IMR-90 (cell line): Measurements from ENCODE around the gene LRP5. TPM values are rescaled to one million over a fixed set of nuclear protein-coding genes. Genes with fewer than 3 reads are reported as not detected.

ENCODE experiments used
- ATAC-seq: fragments of 200-7000 bp; cut with Tn5 transposase; 2 replicates; pipeline ENCODE4 v1.9.1; 2020; ENCODE audit warnings: low read depth, mild to moderate bottlenecking, moderate library complexity
- BruUV-seq: library from RNA; stranded (reverse); fragments of 400-500 nt; replicated peaks from 2 replicates; lab custom pipeline; 2021; lab: Mats Ljungman, UMichigan
- CTCF ChIA-PET: fragments of 300-600 bp; formaldehyde crosslinking; extraction: SDS; loops from one replicate; lab custom pipeline; 2021; ENCODE audit warnings: antibody characterized with exemption; lab: Yijun Ruan, JAX
- POLR2A ChIA-PET: fragments of 300-600 bp; sonication (Branson Sonifier 250); formaldehyde crosslinking; loops from one replicate; lab custom pipeline; 2022; ENCODE audit warnings: antibody characterized with exemption; ENCODE audit not compliant: unreplicated experiment; lab: Charles Lee
- DNase-seq: peaks from one replicate; pipeline ENCODE4 v3.0.0; 2013
- H2AFZ ChIP-seq: replicated peaks from 2 replicates; pipeline ENCODE3; 2013; ENCODE audit warnings: low read length, mild to moderate bottlenecking; ENCODE audit not compliant: poor library complexity
- H2AK5ac ChIP-seq: 2 replicates; pipeline ENCODE4 v1.6.1; 2013; ENCODE audit warnings: low read depth, low read length, inconsistent platforms
- H2AK9ac ChIP-seq: replicated peaks from 2 replicates; pipeline ENCODE3; 2013; ENCODE audit warnings: mild to moderate bottlenecking, low read depth, low read length, moderate library complexity; ENCODE audit not compliant: poor library complexity
- H2BK120ac ChIP-seq: 2 replicates; pipeline ENCODE4 v1.6.1; 2013; ENCODE audit warnings: low read depth, low read length, inconsistent platforms
- H2BK15ac ChIP-seq: 3 replicates; pipeline ENCODE4 v1.6.1; 2013; ENCODE audit warnings: low read depth, low read length, inconsistent platforms
- H2BK20ac ChIP-seq: 2 replicates; pipeline ENCODE4 v1.6.1; 2013; ENCODE audit warnings: low read depth, mild to moderate bottlenecking, inconsistent platforms, low read length, moderate library complexity
- H2BK5ac ChIP-seq: 2 replicates; pipeline ENCODE4 v1.6.1; 2013; ENCODE audit warnings: mild to moderate bottlenecking, low read depth, low read length, inconsistent platforms; ENCODE audit not compliant: poor library complexity, severe bottlenecking
- H3K14ac ChIP-seq: replicated peaks from 2 replicates; pipeline ENCODE4 v1.6.1; 2013; ENCODE audit warnings: low read depth, low read length, inconsistent platforms
- H3K18ac ChIP-seq: 2 replicates; pipeline ENCODE4 v1.6.1; 2013; ENCODE audit warnings: low read depth, low read length, control low read depth
- H3K23ac ChIP-seq: 2 replicates; pipeline ENCODE4 v1.6.1; 2013; ENCODE audit warnings: low read depth, low read length, inconsistent platforms
- H3K27ac ChIP-seq: 2 replicates; pipeline ENCODE4 v1.5.1; 2013; ENCODE audit warnings: mild to moderate bottlenecking, control low read depth, low read length; ENCODE audit not compliant: insufficient read depth
- H3K27me3 ChIP-seq: 2 replicates; pipeline ENCODE4 v1.6.1; 2013; ENCODE audit warnings: low read length; ENCODE audit not compliant: control insufficient read depth, insufficient read depth
- H3K36me3 ChIP-seq: 2 replicates; pipeline ENCODE4 v1.6.1; 2013; ENCODE audit warnings: low read length, mixed read lengths; ENCODE audit not compliant: control insufficient read depth, insufficient read depth
- H3K4ac ChIP-seq: 2 replicates; pipeline ENCODE4 v1.6.1; 2013; ENCODE audit warnings: low read depth, low read length, inconsistent platforms
- H3K4me1 ChIP-seq: 2 replicates; pipeline ENCODE4 v1.6.1; 2013; ENCODE audit warnings: low read length, mixed read lengths; ENCODE audit not compliant: control insufficient read depth, insufficient read depth
- H3K4me2 ChIP-seq: 2 replicates; pipeline ENCODE4 v1.6.1; 2013; ENCODE audit warnings: low read depth, mild to moderate bottlenecking, control low read depth, low read length, moderate library complexity
- H3K4me3 ChIP-seq: 2 replicates; pipeline ENCODE4 v1.5.1; 2013; ENCODE audit warnings: low read depth, mild to moderate bottlenecking, control low read depth, low read length, moderate library complexity; ENCODE audit not compliant: insufficient read depth
- H3K56ac ChIP-seq: 2 replicates; pipeline ENCODE4 v1.6.1; 2013; ENCODE audit warnings: low read length, inconsistent platforms; ENCODE audit not compliant: insufficient read depth; ENCODE audit errors: extremely low read depth
- H3K79me1 ChIP-seq, 2 experiments: 2 replicates each; pipeline ENCODE4 v1.6.1; 2013; ENCODE audit warnings: low read length in 2 of 2, inconsistent platforms in 1 of 2, low read depth in 1 of 2
- H3K9ac ChIP-seq: 2 replicates; pipeline ENCODE4 v1.6.1; 2013; ENCODE audit warnings: low read depth, low read length, control low read depth
- H3K9me1 ChIP-seq: 2 replicates; pipeline ENCODE4 v1.6.1; 2013; ENCODE audit warnings: low read length, inconsistent platforms; ENCODE audit not compliant: insufficient read depth
- H3K9me3 ChIP-seq: 2 replicates; pipeline ENCODE4 v1.6.1; 2013; ENCODE audit warnings: low read length; ENCODE audit not compliant: control insufficient read depth, insufficient read depth
- H4K20me1 ChIP-seq: 2 replicates; pipeline ENCODE4 v1.6.1; 2013; ENCODE audit warnings: low read length, inconsistent platforms; ENCODE audit not compliant: insufficient read depth
- H4K5ac ChIP-seq: 2 replicates; pipeline ENCODE4 v1.6.1; 2013; ENCODE audit warnings: mild to moderate bottlenecking, low read depth, low read length, control low read depth
- H4K8ac ChIP-seq, 2 experiments: 2 replicates each; pipeline ENCODE4 v1.6.1; 2013; ENCODE audit warnings: low read depth in 2 of 2, low read length in 2 of 2, control low read depth in 1 of 2, inconsistent platforms in 1 of 2
- H4K91ac ChIP-seq: 2 replicates; pipeline ENCODE4 v1.6.1; 2013; ENCODE audit warnings: low read depth, low read length, inconsistent platforms; ENCODE audit not compliant: insufficient read depth
- BHLHE40 ChIP-seq: fragments of 150-350 bp; IDR thresholded peaks from 2 replicates; pipeline ENCODE4 v1.6.1; 2016; ENCODE audit warnings: mild to moderate bottlenecking, low read depth, low read length
- RCOR1 ChIP-seq: IDR thresholded peaks from 2 replicates; pipeline ENCODE4 v1.6.1; 2012; ENCODE audit warnings: mild to moderate bottlenecking, low read length, improper control_type of control experiment; ENCODE audit not compliant: insufficient replicate concordance
- WGBS, 2 experiments: methylation state at CpG; one replicate each; pipeline versions ENCODE4 v1.1.5 to v1.1.7; 2013; ENCODE audit warnings: missing lambda C conversion rate in 2 of 2; ENCODE audit not compliant: insufficient read length in 1 of 2; ENCODE audit errors: extremely low coverage in 2 of 2; 5-methylcytosine and 5-hydroxymethylcytosine counted together
- dilution Hi-C: fragments of 300-500 bp; cut with HindIII; formaldehyde crosslinking; loops from one replicate; pipeline ENCODE4 v1.14.3; 2018; ENCODE audit warnings: low sequenced_read_pairs; ENCODE audit not compliant: unreplicated experiment
- in situ Hi-C: fragments of 300-500 bp; cut with MboI; formaldehyde crosslinking; loops from 3 replicates; pipeline ENCODE4 v1.14.3; 2019; ENCODE audit warnings: low sequenced_read_pairs, inconsistent platforms, mixed read lengths
- intact Hi-C: fragments of 100-400 bp; cut with micrococcal nuclease; formaldehyde crosslinking; loops from 2 replicates; pipeline ENCODE4 v1.10.0; 2022
- polyA plus RNA-seq, 3 experiments: library from polyadenylated mRNA; depleted of rRNA; stranded (reverse); fragments of >200 nt; gene quantifications; 2 replicates each; pipeline ENCODE4 v1.2.3, GENCODE V29; 2012; ENCODE audit warnings: low replicate concordance in 1 of 3
- total RNA-seq: library from RNA; depleted of rRNA; stranded (reverse); fragments of >200 nt; gene quantifications from 2 replicates; pipeline ENCODE4 v1.2.3, GENCODE V29; 2012

LRP5 gene
- total and polyA plus RNA-seq, 2 of the 4 experiments (the other 2 are of a cell fraction), result 10.4 to 15.0 TPM

DNA sequence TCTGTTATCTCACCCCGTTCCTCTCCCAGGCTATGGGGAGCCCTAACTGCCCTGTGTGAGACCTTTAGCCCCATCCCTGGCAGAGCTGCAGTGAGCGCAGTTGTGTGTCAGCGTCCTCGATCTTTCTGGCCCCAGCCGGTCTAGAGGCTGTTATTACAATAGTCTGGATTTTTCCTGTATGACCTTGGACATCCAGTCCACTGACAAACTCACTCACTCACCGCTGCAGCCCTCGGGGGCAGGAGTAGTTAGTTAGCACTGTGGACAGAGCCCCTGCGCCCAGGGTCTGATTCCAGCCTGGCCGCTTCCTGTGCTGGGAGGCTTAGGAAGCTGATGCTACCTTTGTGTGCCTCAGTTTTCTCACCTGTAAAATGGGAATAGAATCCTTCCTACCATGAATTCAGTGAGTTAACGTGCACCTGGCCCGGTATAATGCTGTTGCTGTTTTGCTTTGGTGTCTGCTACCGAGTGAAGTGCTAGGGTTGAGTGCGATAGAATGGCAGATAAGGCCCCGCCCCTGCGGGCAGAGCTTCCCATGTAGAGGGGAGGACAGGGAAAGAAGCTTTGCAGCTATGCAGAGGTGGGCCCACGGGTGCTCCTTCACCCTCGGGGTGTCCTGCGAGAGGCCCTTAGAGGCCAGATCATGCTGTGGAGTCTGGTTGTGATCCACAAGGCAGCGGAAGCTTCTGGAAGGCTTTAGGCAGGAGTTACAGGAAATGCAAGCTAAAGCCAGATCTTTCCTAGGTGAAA is 3.0 kb downstream of the LRP5 start:
- H3K27me3 ChIP-seq, result no peaks in the 10 kb centered on the region
- CTCF ChIA-PET, result interaction anchor here (0.7 kb wide), 1 partner anchor 68 kb away, joined by 3 read pairs; no protein-coding TSS in a partner anchor

More for the DNA sequence above, 3.0 kb downstream of the LRP5 start:
- in situ Hi-C loops (no loop called here), dilution Hi-C loops (no loop called here), intact Hi-C loops (loop anchor here (2.0 kb wide), 1 partner anchor 65 kb away; no protein-coding TSS in a partner anchor)
- ATAC-seq (peak; percentile 8), DNase-seq (peak; percentile 35)
- no peak overlapping the region; the same call in 1 of the 2 replicates for H2BK20ac ChIP-seq
- peak overlapping the region; percentile 86 for H3K4me2 ChIP-seq
- H3K14ac ChIP-seq, result peak overlapping the region; percentile 1; the same call in 1 of the 2 replicates
- peak overlapping the region; percentile 79 for H2AFZ ChIP-seq
- BruUV-seq, result no TSS peak
- H2BK120ac ChIP-seq, result 0 out of 2 replicates have a peak overlapping the region, but pooled peaks have one; percentile 21
- H3K23ac ChIP-seq, result peak overlapping the region; percentile 0; the same call in 1 of the 2 replicates
- H3K9me3 ChIP-seq, result no peaks in the 10 kb centered on the region
- peak overlapping the region; percentile 69; the same call in 1 of the 2 replicates for H2AK5ac ChIP-seq
- peak overlapping the region in 1 of 2 experiments; percentile 59; a peak in 1 of 4 replicates for H4K8ac ChIP-seq
- H3K79me1 ChIP-seq, result peaks cover 18 to 57% of the 10 kb centered on the region in 2 experiments
- peaks cover 13% of the 10 kb centered on the region for H3K4me1 ChIP-seq
- H3K36me3 ChIP-seq, result no peaks in the 10 kb centered on the region
- peak overlapping the region; percentile 30; the same call in 1 of the 2 replicates for H4K5ac ChIP-seq
- H3K9ac ChIP-seq, result no peak overlapping the region
- peak overlapping the region; percentile 1 for H2AK9ac ChIP-seq
- no peak overlapping the region for H3K56ac ChIP-seq
- POLR2A ChIA-PET, result no interaction called here
- H3K27ac ChIP-seq, result peak overlapping the region; percentile 71
- H3K9me1 ChIP-seq, result 0 out of 2 replicates have a peak, but pooled peaks cover 3% of the 10 kb centered on the region
- H3K18ac ChIP-seq, result no peak overlapping the region
- whole genome bisulfite sequencing, 2 experiments, result 77% methylated on average over 6 of the region's 19 CpGs; no CpG with 5 or more reads in 1 of the 2 experiments
- TF ChIP-seq RCOR1 (peak; percentile 7), BHLHE40 (no peak)
- H4K91ac ChIP-seq, result 0 out of 2 replicates have a peak overlapping the region, but pooled peaks have one; percentile 6
- peak overlapping the region; percentile 69; the same call in 1 of the 2 replicates for H3K4ac ChIP-seq
- H4K20me1 ChIP-seq, result peaks cover 38% of the 10 kb centered on the region
- no peak overlapping the region for H2BK15ac ChIP-seq
- no peak overlapping the region for H2BK5ac ChIP-seq
- H3K4me3 ChIP-seq, result no peak overlapping the region; the same call in 1 of the 2 replicates
